ENCODE results near the gene ST6GAL1. TPM values are rescaled to one million over a fixed set of nuclear protein-coding genes. Genes with fewer than 3 reads are reported as not detected.

Gene ST6GAL1
- total RNA-seq, 1 donor from 2014 or later: 68.2 TPM

GRCh38 chr3:187039100-187039722 lies 108.9 kb downstream of the ST6GAL1 start:
- no peak overlapping the region for H3K27ac Mint-ChIP-seq (ENCODE audit: unreplicated experiment)

DNA sequence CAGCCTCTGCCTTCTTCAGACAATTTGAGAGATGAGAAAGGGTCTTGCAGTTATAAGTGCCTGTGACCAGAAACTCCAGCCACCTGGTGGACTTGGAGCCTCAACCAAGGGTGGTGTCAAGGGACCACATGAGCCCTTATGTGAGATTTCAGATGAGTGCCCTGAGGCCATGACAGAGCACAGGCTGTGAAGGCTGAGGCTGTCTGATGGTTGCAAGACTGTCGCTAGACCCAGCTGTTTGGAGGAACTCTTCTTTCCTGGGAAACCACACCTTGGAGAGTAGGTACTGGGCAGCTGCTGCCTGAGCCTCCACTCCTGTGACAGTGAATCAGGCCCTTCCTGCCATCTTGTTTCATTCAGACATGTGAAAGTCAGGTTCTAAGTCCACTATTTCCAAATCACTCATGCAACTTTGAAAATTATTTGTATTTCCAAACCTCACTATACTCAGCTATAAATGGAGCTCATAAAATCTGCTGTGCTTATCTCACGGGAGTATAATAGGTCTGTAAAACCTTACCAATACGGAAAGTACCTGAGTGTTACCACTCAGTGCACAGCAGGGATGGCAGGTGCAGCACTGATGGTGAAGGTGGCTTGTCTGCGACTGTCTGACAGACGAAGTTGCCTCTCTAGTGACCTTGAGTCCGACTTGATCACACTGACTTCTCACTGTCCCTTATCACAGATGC lies 109.5 kb downstream of the ST6GAL1 start:
- H3K27me3 Mint-ChIP-seq (ENCODE audit: unreplicated experiment): no peaks in the 10 kb centered on the region
- peaks cover 6% of the 10 kb centered on the region for H3K9me3 Mint-ChIP-seq (ENCODE audit: unreplicated experiment)
- H3K36me3 Mint-ChIP-seq (ENCODE audit: unreplicated experiment): peaks cover 43% of the 10 kb centered on the region
- H3K27ac Mint-ChIP-seq (ENCODE audit: unreplicated experiment): no peak overlapping the region
- DNase-seq (ENCODE audit: extremely low spot score, unreplicated experiment): no peak
- no peak overlapping the region for H3K4me3 Mint-ChIP-seq (ENCODE audit: unreplicated experiment)
- peaks cover 12% of the 10 kb centered on the region for H3K4me1 Mint-ChIP-seq (ENCODE audit: unreplicated experiment)
- TF ChIP-seq CTCF (IDR thresholded peaks at IDR 0.05): no peak

More at GRCh38 chr3:187039100-187039722, 108.9 kb downstream of the ST6GAL1 start:
- Mint-ChIP-seq H3K36me3 (ENCODE audit: unreplicated experiment) (peaks cover 47% of the 10 kb centered on the region), H3K9me3 (ENCODE audit: unreplicated experiment) (peaks cover 11% of the 10 kb centered on the region), H3K4me3 (ENCODE audit: unreplicated experiment) (no peak overlapping the region), H3K27me3 (ENCODE audit: unreplicated experiment) (no peaks in the 10 kb centered on the region), H3K4me1 (ENCODE audit: unreplicated experiment) (peaks cover 9% of the 10 kb centered on the region)
- no peak for TF ChIP-seq CTCF (IDR thresholded peaks at IDR 0.05)
- DNase-seq (ENCODE audit: extremely low spot score, unreplicated experiment): no peak

- H3K36me3 Mint-ChIP-seq (ENCODE audit: unreplicated experiment): peaks cover 41% of the 10 kb centered on the region
- H3K4me1 Mint-ChIP-seq (ENCODE audit: unreplicated experiment): peaks cover 15% of the 10 kb centered on the region
- DNase-seq (ENCODE audit: extremely low spot score, unreplicated experiment): no peak
- H3K27me3 Mint-ChIP-seq (ENCODE audit: unreplicated experiment): no peaks in the 10 kb centered on the region
- TF ChIP-seq CTCF (IDR thresholded peaks at IDR 0.05): no peak
- H3K27ac Mint-ChIP-seq (ENCODE audit: unreplicated experiment): no peak overlapping the region
- no peak overlapping the region for H3K4me3 Mint-ChIP-seq (ENCODE audit: unreplicated experiment)
- H3K9me3 Mint-ChIP-seq (ENCODE audit: unreplicated experiment): no peaks in the 10 kb centered on the region
These were observed 110.4 kb downstream of the ST6GAL1 start for GRCh38 chr3:187040516-187041361.

- H3K27me3 Mint-ChIP-seq (ENCODE audit: unreplicated experiment): no peaks in the 10 kb centered on the region
- TF ChIP-seq CTCF (IDR thresholded peaks at IDR 0.05): no peak
- H3K27ac Mint-ChIP-seq (ENCODE audit: unreplicated experiment): no peak overlapping the region
- H3K9me3 Mint-ChIP-seq (ENCODE audit: unreplicated experiment): no peaks in the 10 kb centered on the region
- no peak overlapping the region for H3K4me3 Mint-ChIP-seq (ENCODE audit: unreplicated experiment)
- H3K4me1 Mint-ChIP-seq (ENCODE audit: unreplicated experiment): peaks cover 15% of the 10 kb centered on the region
- DNase-seq (ENCODE audit: extremely low spot score, unreplicated experiment): no peak
- H3K36me3 Mint-ChIP-seq (ENCODE audit: unreplicated experiment): peaks cover 46% of the 10 kb centered on the region
These were observed 111.3 kb downstream of the ST6GAL1 start for GRCh38 chr3:187041362-187042307.
